ENCODE results near the gene N4BP2.

- TF ChIP-seq CTCF (IDR thresholded peaks at IDR 0.05) (no peak), POLR2AphosphoS5 (IDR thresholded peaks at IDR 0.05) (no peak), POLR2A (IDR thresholded peaks at IDR 0.05; ENCODE audit: low read depth) (no peak)
These were observed 133.8 kb downstream of the N4BP2 start for GRCh38 chr4:40190465-40190864.

All from esophagus muscularis mucosa (tissue), 3 donors.